ENCODE results near the gene AHNAK2.
A peak's percentile ranks its signal among the peaks of the same experiment; 100 is the strongest.
"Not testable (repeated sequence)": the region's sequence is repeated elsewhere in the genome, so short reads cannot be mapped to it uniquely, and the experiment has no call there.

AHNAK2 gene

DNA sequence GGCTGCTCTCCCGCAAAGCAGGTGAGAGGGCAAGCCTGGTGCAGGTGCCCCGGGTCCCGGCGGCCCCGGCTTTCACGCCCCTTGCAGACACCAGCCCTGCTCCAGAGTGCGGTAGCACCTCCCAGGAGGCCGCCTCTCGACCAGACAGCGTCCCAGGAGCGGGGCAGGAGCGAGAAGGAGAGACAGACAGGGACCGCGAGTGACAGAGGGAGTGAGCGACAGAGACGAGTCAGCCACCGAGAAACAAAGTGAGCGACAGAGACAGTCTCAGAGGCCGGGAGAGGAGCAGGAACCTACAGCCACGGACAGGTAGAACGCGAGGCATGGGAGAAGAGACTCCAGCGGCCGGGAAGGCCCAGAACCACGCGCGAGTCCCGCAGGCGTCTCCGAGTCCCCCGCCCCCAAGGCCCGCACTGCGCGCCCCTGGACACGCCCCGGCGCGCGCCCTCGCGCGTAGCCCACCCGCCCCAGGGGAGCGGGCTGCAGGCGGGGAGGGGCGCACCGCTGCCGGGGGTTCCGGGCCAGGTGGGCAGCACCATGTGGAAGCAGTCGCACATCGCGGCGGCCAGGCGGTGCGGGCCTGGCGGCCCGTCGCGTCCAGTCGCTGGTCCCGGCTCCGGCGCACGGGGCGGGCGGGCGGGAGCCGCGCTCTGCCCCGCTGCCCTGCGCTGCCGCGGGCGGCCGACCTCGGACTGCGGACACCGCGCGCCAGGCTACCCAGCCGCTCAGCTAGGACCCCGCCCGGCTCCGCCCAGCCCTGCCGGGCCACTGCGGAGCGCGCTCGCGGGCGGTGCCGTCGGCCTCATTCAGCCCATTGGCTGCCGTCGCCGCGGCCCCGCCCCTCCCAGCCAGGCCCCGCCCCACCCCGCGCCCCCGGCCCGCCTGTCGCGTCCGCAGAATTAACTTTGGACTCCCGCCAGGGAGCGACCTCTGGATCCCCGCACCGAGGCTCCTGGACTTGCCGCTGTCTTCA, at the start of gene AHNAK2:
TSS of gene AHNAK2 (minus strand) at position 694 of the 973 bp plus-strand sequence. CDS start at position 557, 137 bp downstream.
- Mint-ChIP-seq H3K27ac (no peak within 1 kb of the TSS), H3K9me3 (no peaks in the 10 kb centered on the region), H3K4me1 (peaks cover 25% of the 10 kb centered on the region), H3K4me3 (peak within 1 kb of the TSS; percentile 88), H3K27me3 (ENCODE audit: low read depth, poor library complexity) (peaks cover 63% of the 10 kb centered on the region), H3K36me3 (ENCODE audit: low read depth) (no peaks in the 10 kb centered on the region)
- TF ChIP-seq, protein P1, sequence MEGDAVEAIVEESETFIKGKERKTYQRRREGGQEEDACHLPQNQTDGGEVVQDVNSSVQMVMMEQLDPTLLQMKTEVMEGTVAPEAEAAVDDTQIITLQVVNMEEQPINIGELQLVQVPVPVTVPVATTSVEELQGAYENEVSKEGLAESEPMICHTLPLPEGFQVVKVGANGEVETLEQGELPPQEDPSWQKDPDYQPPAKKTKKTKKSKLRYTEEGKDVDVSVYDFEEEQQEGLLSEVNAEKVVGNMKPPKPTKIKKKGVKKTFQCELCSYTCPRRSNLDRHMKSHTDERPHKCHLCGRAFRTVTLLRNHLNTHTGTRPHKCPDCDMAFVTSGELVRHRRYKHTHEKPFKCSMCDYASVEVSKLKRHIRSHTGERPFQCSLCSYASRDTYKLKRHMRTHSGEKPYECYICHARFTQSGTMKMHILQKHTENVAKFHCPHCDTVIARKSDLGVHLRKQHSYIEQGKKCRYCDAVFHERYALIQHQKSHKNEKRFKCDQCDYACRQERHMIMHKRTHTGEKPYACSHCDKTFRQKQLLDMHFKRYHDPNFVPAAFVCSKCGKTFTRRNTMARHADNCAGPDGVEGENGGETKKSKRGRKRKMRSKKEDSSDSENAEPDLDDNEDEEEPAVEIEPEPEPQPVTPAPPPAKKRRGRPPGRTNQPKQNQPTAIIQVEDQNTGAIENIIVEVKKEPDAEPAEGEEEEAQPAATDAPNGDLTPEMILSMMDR (IDR thresholded peaks at IDR 0.05) = no peak
- peak; percentile 92 for DNase-seq

DNA sequence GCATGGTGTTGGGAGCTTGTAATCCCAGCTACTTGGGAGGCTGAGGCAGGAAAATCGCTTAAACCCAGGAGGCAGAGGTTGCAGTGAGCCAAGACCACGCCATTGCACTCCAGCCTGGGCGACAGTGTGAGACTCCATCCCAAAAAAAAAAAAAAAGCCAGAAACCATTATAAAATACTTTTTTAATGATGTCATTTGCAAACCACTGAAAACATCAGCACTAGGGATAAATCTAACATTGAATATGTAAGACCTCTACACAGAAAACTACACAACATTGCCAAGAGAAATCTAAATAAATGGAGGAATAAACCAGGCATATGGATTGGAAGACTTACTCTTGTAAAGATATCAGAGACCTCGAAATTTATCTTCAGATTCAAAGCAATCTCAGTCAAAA, 49.5 kb upstream of the AHNAK2 start:
- not testable (repeated sequence) for H3K27ac Mint-ChIP-seq; H3K4me3 Mint-ChIP-seq; H3K36me3 Mint-ChIP-seq (ENCODE audit: low read depth); H3K9me3 Mint-ChIP-seq; DNase-seq
- H3K27me3 Mint-ChIP-seq (ENCODE audit: low read depth, poor library complexity) = peaks cover 60% of the 10 kb centered on the region
- H3K4me1 Mint-ChIP-seq = peaks cover 11% of the 10 kb centered on the region

DNA sequence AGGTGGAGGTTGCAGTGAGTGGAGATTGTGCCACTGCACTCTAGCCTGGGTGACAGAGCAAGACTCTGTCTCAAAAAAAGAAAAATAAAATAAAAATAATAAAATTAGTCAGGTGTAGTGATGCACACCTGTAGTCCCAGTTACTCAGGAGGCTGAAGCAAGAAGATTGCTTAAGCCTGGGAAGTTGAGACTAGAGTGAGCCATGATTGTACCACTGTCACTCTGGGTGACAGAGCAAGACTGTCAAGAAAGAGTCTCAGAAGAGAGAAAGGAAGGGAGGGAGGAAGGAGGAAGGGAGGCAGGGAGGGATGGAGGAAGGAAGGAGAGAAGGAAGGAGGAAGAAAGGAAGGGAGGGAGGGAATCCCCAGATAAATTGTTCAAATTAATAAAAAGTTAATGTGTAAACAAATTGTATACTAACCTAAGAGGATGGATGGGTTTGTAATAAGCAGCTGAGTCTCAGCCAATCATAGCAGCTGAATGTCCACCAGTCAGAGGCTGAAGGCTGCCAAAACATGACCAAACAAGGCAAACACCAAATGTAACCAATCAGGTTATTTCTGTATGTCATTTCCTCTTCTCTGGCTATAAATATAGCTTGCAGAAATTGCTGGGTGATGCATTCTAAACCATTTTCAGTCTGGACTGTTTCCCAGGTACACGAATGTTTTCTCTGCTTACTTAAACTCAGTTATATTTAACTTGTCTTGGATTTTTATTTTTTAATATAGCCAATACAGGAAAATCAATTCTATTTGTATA, 48.8 kb upstream of the AHNAK2 start:
- Mint-ChIP-seq H3K27ac (no peak overlapping the region), H3K4me1 (peaks cover 12% of the 10 kb centered on the region)

DNA sequence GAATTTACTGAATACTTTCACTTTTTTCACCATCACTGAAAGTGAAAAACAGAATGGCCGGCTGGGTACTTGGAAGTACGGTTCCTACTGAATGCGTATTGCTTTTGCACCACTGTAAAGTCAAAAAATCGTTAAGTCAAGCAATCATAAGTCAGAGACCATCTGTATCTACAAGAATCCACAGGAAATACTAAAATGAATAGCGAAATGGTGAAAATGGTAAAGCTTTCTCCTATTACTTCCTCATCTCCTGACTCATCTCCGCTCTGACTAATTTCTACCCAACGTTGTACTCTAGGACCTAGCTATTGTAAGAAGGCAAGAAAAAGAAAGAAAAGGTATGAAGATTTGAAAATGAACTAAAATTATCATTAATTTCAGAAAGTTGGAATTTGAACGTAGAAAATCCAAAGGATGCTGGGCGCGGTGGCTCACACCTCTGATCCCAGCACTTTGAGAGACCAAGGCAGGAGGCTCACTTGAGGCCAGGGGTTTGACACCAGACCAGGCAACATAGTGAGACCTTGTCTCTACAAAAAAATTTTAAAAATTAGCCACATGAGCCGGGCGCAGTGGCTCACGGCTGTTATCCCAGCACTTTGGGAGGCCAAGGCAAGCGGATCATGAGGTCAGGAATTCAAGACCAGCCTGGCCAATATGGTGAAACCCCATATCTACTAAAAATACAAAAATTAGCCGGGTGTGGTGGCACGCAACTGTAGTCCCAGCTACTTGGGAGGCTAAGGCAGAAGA, 48.0 kb upstream of the AHNAK2 start:
- DNase-seq = no peak
- Mint-ChIP-seq H3K27me3 (ENCODE audit: low read depth, poor library complexity) (peaks cover 46% of the 10 kb centered on the region), H3K4me3 (no peak overlapping the region), H3K9me3 (no peaks in the 10 kb centered on the region), H3K4me1 (peaks cover 18% of the 10 kb centered on the region), H3K27ac (no peak overlapping the region), H3K36me3 (ENCODE audit: low read depth) (no peaks in the 10 kb centered on the region)
- TF ChIP-seq, protein P1 (IDR thresholded peaks at IDR 0.05) = no peak

More for the DNA sequence above, 48.8 kb upstream of the AHNAK2 start:
- H3K27me3 Mint-ChIP-seq (ENCODE audit: low read depth, poor library complexity) = peaks cover 53% of the 10 kb centered on the region
- TF ChIP-seq, protein P1 (IDR thresholded peaks at IDR 0.05) = no peak
- H3K9me3 Mint-ChIP-seq = no peaks in the 10 kb centered on the region
- no peak for DNase-seq
- H3K4me3 Mint-ChIP-seq = no peak overlapping the region
- no peaks in the 10 kb centered on the region for H3K36me3 Mint-ChIP-seq (ENCODE audit: low read depth)

DNA sequence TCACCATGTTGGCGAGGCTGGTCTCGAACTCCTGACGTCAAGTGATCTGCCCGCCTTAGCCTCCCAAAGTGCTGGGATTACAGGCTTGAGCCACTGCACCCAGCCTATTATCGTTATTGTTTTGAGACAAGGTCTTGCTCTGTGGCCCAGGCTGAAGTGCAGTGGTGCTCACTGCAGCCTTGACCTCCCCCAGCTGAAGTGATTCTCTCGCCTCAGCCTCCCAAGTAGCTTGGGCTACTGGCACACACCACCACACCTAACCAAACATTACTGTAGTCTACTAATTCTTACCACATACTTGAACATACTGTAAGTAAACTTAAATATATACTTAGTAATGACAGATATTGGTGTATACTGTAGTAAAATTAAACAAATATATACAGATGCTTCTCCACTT, 47.3 kb upstream of the AHNAK2 start:
- H3K27ac Mint-ChIP-seq = no peak overlapping the region
- H3K4me1 Mint-ChIP-seq = peaks cover 18% of the 10 kb centered on the region

More for the DNA sequence above, 47.3 kb upstream of the AHNAK2 start:
- no peaks in the 10 kb centered on the region for H3K9me3 Mint-ChIP-seq
- TF ChIP-seq, protein P1 (IDR thresholded peaks at IDR 0.05) = no peak
- no peak for DNase-seq
- peaks cover 38% of the 10 kb centered on the region for H3K27me3 Mint-ChIP-seq (ENCODE audit: low read depth, poor library complexity)
- H3K4me3 Mint-ChIP-seq = no peak overlapping the region
- no peaks in the 10 kb centered on the region for H3K36me3 Mint-ChIP-seq (ENCODE audit: low read depth)

All from nephron progenitor cell (in vitro differentiated cells).